H1 (cell line): ENCODE results near the gene TMTC4. TPM values are rescaled to one million over a fixed set of nuclear protein-coding genes. Genes with fewer than 3 reads are reported as not detected.

Experiments used
- CTCF ChIA-PET: fragments of 300-600 bp; sonication (Branson Sonifier 250); formaldehyde crosslinking; loops from one replicate; lab custom pipeline; 2021; ENCODE audit not compliant: partially characterized antibody; lab: Charles Lee
- POLR2A ChIA-PET: fragments of 300-600 bp; sonication (Branson Sonifier 250); formaldehyde crosslinking; loops from one replicate; lab custom pipeline; 2021; ENCODE audit warnings: inconsistent platforms; ENCODE audit not compliant: partially characterized antibody; lab: Charles Lee
- DNase-seq, 2 experiments: peaks; one replicate each; pipeline versions ENCODE4 v3.0.0 to v3.0.0-alpha.2; 2010 to 2022; ENCODE audit warnings: low spot score in 2 of 2, low read depth in 1 of 2, mixed read lengths in 1 of 2
- FAIRE-seq: peaks from 2 replicates; lab custom pipeline; 2011; peaks lifted over from hg19 to GRCh38; lab: Jason Lieb, UNC
- H2AFZ ChIP-seq: 2 replicates; pipeline ENCODE4 v1.8.1; 2012; ENCODE audit warnings: low read length, inconsistent platforms
- H2AK5ac ChIP-seq: 2 replicates; pipeline ENCODE4 v1.6.1; 2013; ENCODE audit warnings: low read depth, low read length
- H2BK120ac ChIP-seq: replicated peaks from 2 replicates; pipeline ENCODE3; 2013; ENCODE audit warnings: low read depth, low read length, inconsistent platforms
- H2BK12ac ChIP-seq: 2 replicates; pipeline ENCODE4 v1.6.1; 2013; ENCODE audit warnings: low read depth, low read length
- H2BK15ac ChIP-seq: 2 replicates; pipeline ENCODE4 v1.6.1; 2013; ENCODE audit warnings: low read length
- H2BK20ac ChIP-seq: 2 replicates; pipeline ENCODE4 v1.6.1; 2013; ENCODE audit warnings: low read length
- H2BK5ac ChIP-seq: 2 replicates; pipeline ENCODE4 v1.6.1; 2013; ENCODE audit warnings: low read depth, low read length
- H3K14ac ChIP-seq: 2 replicates; pipeline ENCODE4 v1.6.1; 2013; ENCODE audit warnings: inconsistent platforms; ENCODE audit not compliant: insufficient read length
- H3K18ac ChIP-seq: 2 replicates; pipeline ENCODE4 v1.6.1; 2013; ENCODE audit warnings: low read length; ENCODE audit errors: extremely low read depth
- H3K23ac ChIP-seq: 2 replicates; pipeline ENCODE4 v1.6.1; 2013; ENCODE audit warnings: inconsistent platforms; ENCODE audit not compliant: insufficient read length
- H3K23me2 ChIP-seq: 2 replicates; pipeline ENCODE4 v1.6.1; 2013; ENCODE audit warnings: low read depth, low read length
- H3K27ac ChIP-seq: 2 replicates; pipeline ENCODE4 v1.6.1; 2011; ENCODE audit warnings: low read depth, low read length, inconsistent platforms
- H3K27me3 ChIP-seq, 4 experiments: replicated peaks in 1 of 4; 1 replicate in 1 of 4; 2 replicates in 3 of 4; pipeline versions ENCODE4 v1.6.1 to v1.8.1; 2011 to 2013; ENCODE audit warnings: low read length in 3 of 4, mild to moderate bottlenecking in 3 of 4, inconsistent platforms in 2 of 4, mixed read lengths in 2 of 4, moderate library complexity in 1 of 4; ENCODE audit not compliant: control insufficient read depth in 3 of 4, insufficient read depth in 3 of 4; ENCODE audit errors: extremely low read depth in 1 of 4
- H3K36me3 ChIP-seq, 4 experiments: 2 replicates each; pipeline versions ENCODE4 v1.6.1 to v1.8.1; 2011 to 2013; ENCODE audit warnings: mild to moderate bottlenecking in 4 of 4, low read length in 3 of 4, moderate library complexity in 2 of 4, control low read depth in 1 of 4, inconsistent platforms in 1 of 4; ENCODE audit not compliant: insufficient read depth in 4 of 4, control insufficient read depth in 2 of 4
- H3K4ac ChIP-seq: replicated peaks from 2 replicates; pipeline ENCODE3; 2013; ENCODE audit warnings: low read length, low read depth, mixed read lengths, inconsistent platforms; ENCODE audit not compliant: insufficient read length
- H3K4me1 ChIP-seq, 4 experiments: replicated peaks in 1 of 4; 1 replicate in 1 of 4; 2 replicates in 3 of 4; pipeline versions ENCODE4 v1.6.1 to v1.8.1; 2011 to 2013; ENCODE audit warnings: low read length in 3 of 4, inconsistent platforms in 2 of 4, mixed read lengths in 1 of 4; ENCODE audit not compliant: insufficient read depth in 4 of 4, control insufficient read depth in 3 of 4
- H3K4me2 ChIP-seq, 2 experiments: 2 replicates each; pipeline versions ENCODE4 v1.6.1 to v1.8.1; 2011 to 2013; ENCODE audit warnings: low read depth in 2 of 2, low read length in 2 of 2, control low read depth in 1 of 2, inconsistent platforms in 1 of 2, mild to moderate bottlenecking in 1 of 2; ENCODE audit not compliant: insufficient read depth in 1 of 2
- H3K4me3 ChIP-seq, 4 experiments: fragments of 200-600, 300-600 bp in 1 of 4; sonication (generic), shearing (Covaris generic), sonication (Bioruptor Twin) in 1 of 4; 2 replicates each; pipeline versions ENCODE4 v1.5.1 to v1.8.1; 2011 to 2016; ENCODE audit warnings: low read length in 4 of 4, low read depth in 3 of 4, control low read depth in 2 of 4, inconsistent platforms in 2 of 4, mild to moderate bottlenecking in 2 of 4, mixed read lengths in 1 of 4, moderate library complexity in 1 of 4; ENCODE audit not compliant: insufficient read depth in 2 of 4; ENCODE audit errors: extremely low read depth in 1 of 4
- H3K56ac ChIP-seq: replicated peaks from 2 replicates; pipeline ENCODE3; 2013; ENCODE audit warnings: low read depth, mild to moderate bottlenecking, mixed read lengths, low read length, inconsistent platforms; ENCODE audit not compliant: insufficient read length
- H3K79me1 ChIP-seq: 2 replicates; pipeline ENCODE4 v1.6.1; 2013; ENCODE audit warnings: low read depth, low read length, control low read depth
- H3K79me2 ChIP-seq, 2 experiments: 2 replicates each; pipeline versions ENCODE4 v1.6.1 to v1.8.1; 2012 to 2013; ENCODE audit warnings: low read length in 2 of 2, mild to moderate bottlenecking in 2 of 2, inconsistent platforms in 1 of 2; ENCODE audit not compliant: insufficient read depth in 2 of 2, control insufficient read depth in 1 of 2
- H3K9ac ChIP-seq, 4 experiments: replicated peaks in 1 of 4; 1 replicate in 1 of 4; 2 replicates in 3 of 4; pipeline versions ENCODE4 v1.6.1 to v1.8.1; 2011 to 2013; ENCODE audit warnings: low read depth in 3 of 4, low read length in 3 of 4, control low read depth in 2 of 4, mild to moderate bottlenecking in 2 of 4, moderate library complexity in 2 of 4, inconsistent platforms in 1 of 4; ENCODE audit errors: extremely low read depth in 1 of 4
- H3K9me3 ChIP-seq, 2 experiments: 2 replicates each; pipeline versions ENCODE4 v1.6.1 to v1.8.1; 2012 to 2013; ENCODE audit warnings: mild to moderate bottlenecking in 2 of 2, moderate library complexity in 2 of 2, control low read depth in 1 of 2, inconsistent platforms in 1 of 2, low read depth in 1 of 2, low read length in 1 of 2, mixed read lengths in 1 of 2; ENCODE audit not compliant: insufficient read depth in 2 of 2
- H4K20me1 ChIP-seq, 2 experiments: replicated peaks in 1 of 2; 2 replicates each; pipeline versions ENCODE3 to v1.8.1; 2011 to 2013; ENCODE audit warnings: inconsistent platforms in 2 of 2, low read length in 2 of 2, mild to moderate bottlenecking in 1 of 2; ENCODE audit not compliant: insufficient read depth in 2 of 2, control insufficient read depth in 1 of 2
- H4K5ac ChIP-seq: 2 replicates; pipeline ENCODE4 v1.6.1; 2013; ENCODE audit warnings: low read length, low read depth, mixed read lengths, inconsistent platforms; ENCODE audit not compliant: insufficient read length
- H4K8ac ChIP-seq: 2 replicates; pipeline ENCODE4 v1.8.0; 2013; ENCODE audit warnings: mild to moderate bottlenecking, moderate library complexity, low read length, inconsistent platforms; ENCODE audit not compliant: insufficient read depth; ENCODE audit errors: extremely low read depth
- H4K91ac ChIP-seq: replicated peaks from 2 replicates; pipeline ENCODE3; 2013; ENCODE audit warnings: low read length, mixed read lengths, inconsistent platforms; ENCODE audit not compliant: insufficient read length
- FOSL1 ChIP-seq: IDR thresholded peaks from 2 replicates; pipeline ENCODE4 v1.6.1; 2011; ENCODE audit warnings: mild to moderate bottlenecking, low read depth, low read length, moderate library complexity; ENCODE audit not compliant: insufficient read depth
- MAX ChIP-seq: IDR thresholded peaks from 2 replicates; pipeline ENCODE4 v1.6.1; 2012; ENCODE audit warnings: inconsistent platforms
- NRF1 ChIP-seq: IDR thresholded peaks from 2 replicates; pipeline ENCODE4 v1.6.1; 2011; ENCODE audit warnings: mild to moderate bottlenecking, low read depth, low read length, improper control_type of control experiment
- POLR2A ChIP-seq, 2 experiments: IDR thresholded peaks; 1 replicate in 1 of 2; 2 replicates in 1 of 2; pipeline ENCODE4 v1.6.1; 2011; ENCODE audit warnings: low read depth in 2 of 2, low read length in 2 of 2, mild to moderate bottlenecking in 2 of 2; ENCODE audit errors: control extremely low read depth in 1 of 2
- SIRT6 ChIP-seq: IDR thresholded peaks from one replicate; pipeline ENCODE4 v1.7.1; 2012; ENCODE audit warnings: low read length, inconsistent platforms
- WGBS, 2 experiments: shearing (Covaris generic) in 1 of 2; methylation state at CpG; one replicate each; pipeline versions ENCODE4 v1.1.6 to v1.1.7; 2013 to 2015; ENCODE audit warnings: low lambda C conversion rate in 2 of 2, mixed read lengths in 2 of 2, inconsistent platforms in 1 of 2, low coverage in 1 of 2, missing lambda C conversion rate in 1 of 2; ENCODE audit not compliant: insufficient replicate concordance in 2 of 2, insufficient coverage in 1 of 2, insufficient read length in 1 of 2; ENCODE audit errors: extremely low coverage in 1 of 2, missing lambda C conversion rate in 1 of 2; 5-methylcytosine and 5-hydroxymethylcytosine counted together
- polyA plus RNA-seq, 7 experiments: library from polyadenylated mRNA; depleted of rRNA in 3 of 7; stranded (reverse) in 5 of 7; unstranded in 2 of 7; fragments of >200 nt in 5 of 7; fragments of 200-250 nt in 2 of 7; gene quantifications; 1 replicate in 5 of 7; 2 replicates in 1 of 7; 4 replicates in 1 of 7; pipeline versions ENCODE4 v1.2.1 to v1.2.3, GENCODE V29; 2011 to 2013; ENCODE audit warnings: missing spikeins in 2 of 7, mixed read lengths in 2 of 7
- total RNA-seq: library from RNA; stranded (reverse); fragmentation: NEBNext Ultra II Directional; extraction: Animal tissue kit (Norgen Biotek cat#: 25700); gene quantifications from 2 replicates; pipeline ENCODE4 v1.2.1, GENCODE V29; 2021
- TF ChIP-seq, protein P1 (sequence below): IDR thresholded peaks from 2 replicates; pipeline ENCODE4 v1.6.1; 2011; ENCODE audit warnings: low read depth, mild to moderate bottlenecking, low read length; ENCODE audit not compliant: insufficient read depth

TMTC4 gene
- total and polyA plus RNA-seq, 2 of the 8 experiments (the other 6 are each of a cell fraction or from before 2014, with no cell fraction given), result 26.3 to 42.6 TPM

GRCh38 chr13:100674872-100675660, 471 bp upstream of the TMTC4 start:
- H4K91ac ChIP-seq, result peak overlapping the region; percentile 73
- H3K79me2 ChIP-seq, result peaks cover 12 to 32% of the 10 kb centered on the region in 2 experiments
- peaks cover 5 to 6% of the 10 kb centered on the region in 2 experiments for H4K20me1 ChIP-seq
- no peak overlapping the region for H2AFZ ChIP-seq
- H3K79me1 ChIP-seq, result peaks cover 6% of the 10 kb centered on the region; the same call in 1 of the 2 replicates
- no peak overlapping the region for H3K4ac ChIP-seq
- H4K5ac ChIP-seq, result peak overlapping the region; percentile 62
- H2BK15ac ChIP-seq, result no peak overlapping the region
- FAIRE-seq (no peak), DNase-seq (peak; percentile 90 to 99)
- H2AK5ac ChIP-seq, result no peak overlapping the region
- peak overlapping the region; percentile 1; the same call in 1 of the 2 replicates for H2BK12ac ChIP-seq
- H3K27ac ChIP-seq, result no peak overlapping the region; the same call in 1 of the 2 replicates
- H4K8ac ChIP-seq, result no peak overlapping the region; the same call in 1 of the 2 replicates
- H3K4me1 ChIP-seq, result peaks cover 2 to 10% (median 6%) of the 10 kb centered on the region in 4 experiments
- no peak overlapping the region for H2BK20ac ChIP-seq
- H3K23me2 ChIP-seq, result peaks cover 14% of the 10 kb centered on the region
- peak overlapping the region; percentile 66 for H3K56ac ChIP-seq
- H3K36me3 ChIP-seq, result no peaks in the 10 kb centered on the region; a peak in 1 of 8 replicates
- H3K23ac ChIP-seq, result no peak overlapping the region
- ChIA-PET CTCF (interaction anchor here (0.6 to 1.8 kb wide), 4 partner anchors 11 to 1044 kb away, joined by 3 to 4 read pairs (median 4); no protein-coding TSS in a partner anchor), POLR2A (interaction anchor here (0.9 to 1.9 kb wide), 4 partner anchors 12 to 173 kb away, joined by 3 to 5 read pairs (median 4); no protein-coding TSS in a partner anchor)
- H3K14ac ChIP-seq, result no peak overlapping the region
- H3K9ac ChIP-seq, result peak overlapping the region; percentile 49 to 88 (median 75)
- 1% methylated on average over 42 of the region's 67 CpGs; no CpG with 5 or more reads in 1 of the 2 experiments for WGBS, 2 experiments
- no peak overlapping the region for H2BK120ac ChIP-seq
- peak overlapping the region; percentile 77 to 99 for H3K4me2 ChIP-seq
- H3K18ac ChIP-seq, result peak overlapping the region; percentile 90
- peak overlapping the region; percentile 71; the same call in 1 of the 2 replicates for H2BK5ac ChIP-seq
- H3K4me3 ChIP-seq, result peak overlapping the region; percentile 66 to 89 (median 72)
- no peaks in the 10 kb centered on the region for H3K9me3 ChIP-seq
- H3K27me3 ChIP-seq, result peaks cover 0 to 9% (median 3%) of the 10 kb centered on the region in 4 experiments; a peak in 4 of 7 replicates
- TF ChIP-seq, protein P1, sequence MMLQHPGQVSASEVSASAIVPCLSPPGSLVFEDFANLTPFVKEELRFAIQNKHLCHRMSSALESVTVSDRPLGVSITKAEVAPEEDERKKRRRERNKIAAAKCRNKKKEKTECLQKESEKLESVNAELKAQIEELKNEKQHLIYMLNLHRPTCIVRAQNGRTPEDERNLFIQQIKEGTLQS, result no peak
- TF ChIP-seq SIRT6, result no peak
- peak; percentile 28; the same call in 1 of the 2 replicates for TF ChIP-seq MAX
- TF ChIP-seq NRF1, result no peak
- 0 out of 2 replicates have a peak, but pooled peaks have one; percentile 18 for TF ChIP-seq FOSL1
- TF ChIP-seq POLR2A (IDR thresholded peaks at IDR 0.05; ENCODE audit: control extremely low read depth in 1 of 2, low read depth in 2 of 2, low read length in 2 of 2), result peak; percentile 65 to 75
